ENCODE data around the gene CISD1.

DNA sequence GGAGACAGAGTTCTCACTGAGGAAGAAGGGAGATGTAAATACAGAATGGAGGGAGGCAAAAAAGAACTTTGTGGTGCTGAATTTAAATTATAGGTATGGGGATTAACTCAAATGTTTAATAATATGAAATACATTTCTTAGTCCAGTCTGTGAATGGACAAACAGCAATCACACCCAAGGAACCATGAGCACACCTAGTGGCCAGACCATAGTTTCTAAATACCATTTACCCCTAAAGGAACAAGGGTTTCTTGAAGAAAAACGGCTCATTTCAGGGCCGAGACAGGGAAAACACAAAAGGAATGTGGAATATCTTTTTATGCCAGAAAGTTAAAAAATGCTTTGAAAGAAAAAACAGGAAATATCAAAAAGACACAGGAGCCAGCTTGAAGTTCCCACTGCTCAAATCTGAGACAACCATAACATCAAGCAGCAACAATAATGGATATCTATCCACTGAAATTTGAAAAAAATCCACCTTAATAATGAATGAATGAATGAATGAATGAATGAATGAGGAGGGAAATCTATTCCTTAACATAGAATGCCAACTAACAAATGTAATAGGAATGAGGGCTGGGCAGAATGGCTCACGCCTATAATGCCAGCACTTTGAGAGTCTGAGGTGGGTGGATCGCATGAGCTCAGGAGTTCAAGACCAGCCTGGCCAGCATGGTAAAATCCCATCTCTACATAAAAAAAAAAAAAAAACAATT lies 9.8 kb upstream of the CISD1 start:
- TF ChIP-seq, protein P1, sequence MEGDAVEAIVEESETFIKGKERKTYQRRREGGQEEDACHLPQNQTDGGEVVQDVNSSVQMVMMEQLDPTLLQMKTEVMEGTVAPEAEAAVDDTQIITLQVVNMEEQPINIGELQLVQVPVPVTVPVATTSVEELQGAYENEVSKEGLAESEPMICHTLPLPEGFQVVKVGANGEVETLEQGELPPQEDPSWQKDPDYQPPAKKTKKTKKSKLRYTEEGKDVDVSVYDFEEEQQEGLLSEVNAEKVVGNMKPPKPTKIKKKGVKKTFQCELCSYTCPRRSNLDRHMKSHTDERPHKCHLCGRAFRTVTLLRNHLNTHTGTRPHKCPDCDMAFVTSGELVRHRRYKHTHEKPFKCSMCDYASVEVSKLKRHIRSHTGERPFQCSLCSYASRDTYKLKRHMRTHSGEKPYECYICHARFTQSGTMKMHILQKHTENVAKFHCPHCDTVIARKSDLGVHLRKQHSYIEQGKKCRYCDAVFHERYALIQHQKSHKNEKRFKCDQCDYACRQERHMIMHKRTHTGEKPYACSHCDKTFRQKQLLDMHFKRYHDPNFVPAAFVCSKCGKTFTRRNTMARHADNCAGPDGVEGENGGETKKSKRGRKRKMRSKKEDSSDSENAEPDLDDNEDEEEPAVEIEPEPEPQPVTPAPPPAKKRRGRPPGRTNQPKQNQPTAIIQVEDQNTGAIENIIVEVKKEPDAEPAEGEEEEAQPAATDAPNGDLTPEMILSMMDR (IDR thresholded peaks at IDR 0.05) = no peak
- TF ChIP-seq POLR2A (IDR thresholded peaks at IDR 0.05) (no peak), POLR2AphosphoS5 (IDR thresholded peaks at IDR 0.05) (no peak)
